ENCODE measurements around the gene TFCP2L1. TPM values are rescaled to one million over a fixed set of nuclear protein-coding genes. Genes with fewer than 3 reads are reported as not detected.

Gene TFCP2L1
- total RNA-seq, 1 donor from 2014 or later = 0.86 TPM

DNA sequence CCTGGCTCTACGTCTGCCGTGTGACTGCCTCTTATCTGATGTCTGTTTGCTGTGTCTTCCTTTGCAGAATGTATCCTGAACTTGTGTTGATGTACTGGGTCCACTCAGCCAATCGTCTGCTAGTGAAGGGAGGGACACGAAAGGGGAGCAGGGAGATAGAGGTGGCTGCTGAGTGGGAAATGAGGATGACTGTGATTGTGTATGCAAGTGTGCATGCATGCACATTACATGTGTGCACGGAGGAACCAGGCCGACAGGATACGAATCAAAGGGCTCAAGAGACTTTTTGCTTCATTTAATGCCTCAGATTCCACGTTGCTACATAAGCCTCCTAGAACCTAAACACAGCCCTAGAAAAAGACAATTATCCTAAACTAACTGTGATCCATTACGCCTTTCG is 111.2 kb downstream of the TFCP2L1 start:
- Mint-ChIP-seq H3K36me3 (ENCODE audit: insufficient read depth) (no peaks in the 10 kb centered on the region), H3K4me1 (ENCODE audit: low read depth) (no peaks in the 10 kb centered on the region), H3K9me3 (ENCODE audit: low read depth) (no peaks in the 10 kb centered on the region), H3K27me3 (peaks cover 46% of the 10 kb centered on the region), H3K4me3 (ENCODE audit: low read depth) (no peak overlapping the region), H3K27ac (no peak overlapping the region)
- TF ChIP-seq, protein P1, sequence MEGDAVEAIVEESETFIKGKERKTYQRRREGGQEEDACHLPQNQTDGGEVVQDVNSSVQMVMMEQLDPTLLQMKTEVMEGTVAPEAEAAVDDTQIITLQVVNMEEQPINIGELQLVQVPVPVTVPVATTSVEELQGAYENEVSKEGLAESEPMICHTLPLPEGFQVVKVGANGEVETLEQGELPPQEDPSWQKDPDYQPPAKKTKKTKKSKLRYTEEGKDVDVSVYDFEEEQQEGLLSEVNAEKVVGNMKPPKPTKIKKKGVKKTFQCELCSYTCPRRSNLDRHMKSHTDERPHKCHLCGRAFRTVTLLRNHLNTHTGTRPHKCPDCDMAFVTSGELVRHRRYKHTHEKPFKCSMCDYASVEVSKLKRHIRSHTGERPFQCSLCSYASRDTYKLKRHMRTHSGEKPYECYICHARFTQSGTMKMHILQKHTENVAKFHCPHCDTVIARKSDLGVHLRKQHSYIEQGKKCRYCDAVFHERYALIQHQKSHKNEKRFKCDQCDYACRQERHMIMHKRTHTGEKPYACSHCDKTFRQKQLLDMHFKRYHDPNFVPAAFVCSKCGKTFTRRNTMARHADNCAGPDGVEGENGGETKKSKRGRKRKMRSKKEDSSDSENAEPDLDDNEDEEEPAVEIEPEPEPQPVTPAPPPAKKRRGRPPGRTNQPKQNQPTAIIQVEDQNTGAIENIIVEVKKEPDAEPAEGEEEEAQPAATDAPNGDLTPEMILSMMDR (IDR thresholded peaks at IDR 0.05; ENCODE audit: unreplicated experiment) = no peak
- DNase-seq (ENCODE audit: low spot score, unreplicated experiment) = no peak

DNA sequence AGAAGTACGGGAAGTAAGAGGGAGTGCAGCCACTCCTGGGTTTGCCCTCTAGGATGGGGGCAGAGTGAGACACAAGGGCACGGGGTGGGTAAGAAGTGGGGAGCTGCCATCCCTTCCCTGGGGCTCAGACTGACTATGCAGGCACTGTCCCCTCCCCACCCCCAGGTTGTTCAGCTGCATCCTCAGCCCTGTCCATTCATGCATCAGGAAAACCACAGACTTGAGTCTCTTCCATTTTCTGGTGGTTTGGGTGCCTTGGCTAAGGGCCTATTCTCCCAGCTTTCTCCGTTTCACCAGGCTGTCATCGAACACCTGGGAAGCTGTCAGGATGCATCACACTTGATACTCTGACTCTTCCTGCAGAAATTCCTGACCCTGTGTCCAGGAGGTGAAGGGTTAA is 111.9 kb downstream of the TFCP2L1 start:
- TF ChIP-seq, protein P1 (IDR thresholded peaks at IDR 0.05; ENCODE audit: unreplicated experiment) = no peak
- Mint-ChIP-seq H3K36me3 (ENCODE audit: insufficient read depth) (no peaks in the 10 kb centered on the region), H3K27me3 (peaks cover 39% of the 10 kb centered on the region), H3K4me3 (ENCODE audit: low read depth) (no peak overlapping the region), H3K9me3 (ENCODE audit: low read depth) (no peaks in the 10 kb centered on the region), H3K4me1 (ENCODE audit: low read depth) (no peaks in the 10 kb centered on the region), H3K27ac (no peak overlapping the region)
- DNase-seq (ENCODE audit: low spot score, unreplicated experiment) = no peak

- no peak overlapping the region for H3K27ac Mint-ChIP-seq
- H3K4me1 Mint-ChIP-seq (ENCODE audit: low read depth) = no peaks in the 10 kb centered on the region
- H3K4me3 Mint-ChIP-seq (ENCODE audit: low read depth) = no peak overlapping the region
- no peaks in the 10 kb centered on the region for H3K36me3 Mint-ChIP-seq (ENCODE audit: insufficient read depth)
- H3K9me3 Mint-ChIP-seq (ENCODE audit: low read depth) = no peaks in the 10 kb centered on the region
- TF ChIP-seq, protein P1 (IDR thresholded peaks at IDR 0.05; ENCODE audit: unreplicated experiment) = no peak
- H3K27me3 Mint-ChIP-seq = peaks cover 32% of the 10 kb centered on the region
- no peak for DNase-seq (ENCODE audit: low spot score, unreplicated experiment)
Measured at GRCh38 chr2:121172456-121172855, 112.5 kb downstream of the TFCP2L1 start.

- no peak for DNase-seq (ENCODE audit: low spot score, unreplicated experiment)
- Mint-ChIP-seq H3K27ac (no peak overlapping the region), H3K27me3 (peaks cover 30% of the 10 kb centered on the region), H3K4me3 (ENCODE audit: low read depth) (no peak overlapping the region), H3K4me1 (ENCODE audit: low read depth) (no peaks in the 10 kb centered on the region), H3K36me3 (ENCODE audit: insufficient read depth) (no peaks in the 10 kb centered on the region), H3K9me3 (ENCODE audit: low read depth) (no peaks in the 10 kb centered on the region)
- TF ChIP-seq, protein P1 (IDR thresholded peaks at IDR 0.05; ENCODE audit: unreplicated experiment) = no peak
Measured at GRCh38 chr2:121171625-121172119, 113.3 kb downstream of the TFCP2L1 start.

- no peak for DNase-seq (ENCODE audit: low spot score, unreplicated experiment)
- Mint-ChIP-seq H3K27me3 (peaks cover 23% of the 10 kb centered on the region), H3K4me1 (ENCODE audit: low read depth) (no peaks in the 10 kb centered on the region), H3K27ac (no peak overlapping the region), H3K4me3 (ENCODE audit: low read depth) (no peak overlapping the region), H3K9me3 (ENCODE audit: low read depth) (no peaks in the 10 kb centered on the region), H3K36me3 (ENCODE audit: insufficient read depth) (no peaks in the 10 kb centered on the region)
- TF ChIP-seq, protein P1 (IDR thresholded peaks at IDR 0.05; ENCODE audit: unreplicated experiment) = no peak
Measured at GRCh38 chr2:121170577-121170976, 114.4 kb downstream of the TFCP2L1 start.

Data from progenitor cell of endocrine pancreas (in vitro differentiated cells).